HK-2 (cell line): Measurements from ENCODE around the gene SUPT20HL1.
"Not testable (repeated sequence)": the region's sequence is repeated elsewhere in the genome, so short reads cannot be mapped to it uniquely, and the experiment has no call there.

Experiments used
- DNase-seq: peaks from one replicate; pipeline ENCODE4 v3.0.0-alpha.2; 2018; ENCODE audit not compliant: unreplicated experiment

The SUPT20HL1 gene

GRCh38 chrX:24360272-24360671 lies at the start of gene SUPT20HL1:
SUPT20HL1 (plus strand) TSS chrX:24360639; CDS start chrX:24362761, 2,122 bp downstream.
- no peak for DNase-seq

- DNase-seq: not testable (repeated sequence)
Observed at GRCh38 chrX:24310916-24311315, 49.5 kb upstream of the SUPT20HL1 start.

GRCh38 chrX:24311507-24312248 lies 48.8 kb upstream of the SUPT20HL1 start:
- not testable (repeated sequence) for DNase-seq

GRCh38 chrX:24312249-24312607 lies 48.2 kb upstream of the SUPT20HL1 start:
- DNase-seq: not testable (repeated sequence)

- DNase-seq: no peak
Observed at GRCh38 chrX:24314019-24314635, 46.3 kb upstream of the SUPT20HL1 start, which contains the start of gene SUPT20HL2. SUPT20HL2 (minus strand) TSS chrX:24314069; CDS start chrX:24313315, 754 bp downstream.

GRCh38 chrX:24316111-24316510 lies 44.3 kb upstream of the SUPT20HL1 start:
- no peak for DNase-seq

- no peak for DNase-seq
Observed at GRCh38 chrX:24317567-24317966, 42.9 kb upstream of the SUPT20HL1 start.

GRCh38 chrX:24321741-24322395 lies 38.6 kb upstream of the SUPT20HL1 start:
- no peak for DNase-seq

GRCh38 chrX:24325231-24325630 lies 35.2 kb upstream of the SUPT20HL1 start:
- DNase-seq: no peak

GRCh38 chrX:24332878-24333277 lies 27.6 kb upstream of the SUPT20HL1 start:
- no peak for DNase-seq

GRCh38 chrX:24333371-24333770 lies 27.1 kb upstream of the SUPT20HL1 start:
- no peak for DNase-seq

- no peak for DNase-seq
Observed at GRCh38 chrX:24334461-24334860, 26.0 kb upstream of the SUPT20HL1 start.

- no peak for DNase-seq
Observed at GRCh38 chrX:24335871-24336270, 24.6 kb upstream of the SUPT20HL1 start.

GRCh38 chrX:24339911-24340310 lies 20.5 kb upstream of the SUPT20HL1 start:
- no peak for DNase-seq

GRCh38 chrX:24340501-24340900 lies 19.9 kb upstream of the SUPT20HL1 start:
- no peak for DNase-seq

GRCh38 chrX:24341795-24342194 lies 18.6 kb upstream of the SUPT20HL1 start:
- DNase-seq: no peak

- no peak for DNase-seq
Observed at GRCh38 chrX:24343719-24344118, 16.7 kb upstream of the SUPT20HL1 start.

- no peak for DNase-seq
Observed at GRCh38 chrX:24347881-24348280, 12.6 kb upstream of the SUPT20HL1 start.

- no peak for DNase-seq
Observed at GRCh38 chrX:24350217-24350616, 10.2 kb upstream of the SUPT20HL1 start.

GRCh38 chrX:24355095-24355494 lies 5.3 kb upstream of the SUPT20HL1 start:
- DNase-seq: no peak

GRCh38 chrX:24357106-24357505 lies 3.3 kb upstream of the SUPT20HL1 start:
- no peak for DNase-seq

GRCh38 chrX:24362089-24362745 lies 1.8 kb downstream of the SUPT20HL1 start:
- DNase-seq: not testable (repeated sequence)
